ENCODE results near the gene PDE6A. TPM values are rescaled to one million over a fixed set of nuclear protein-coding genes. Genes with fewer than 3 reads are reported as not detected.

Gene PDE6A
- total RNA-seq, 2 donors from 2014 or later: not detected

DNA sequence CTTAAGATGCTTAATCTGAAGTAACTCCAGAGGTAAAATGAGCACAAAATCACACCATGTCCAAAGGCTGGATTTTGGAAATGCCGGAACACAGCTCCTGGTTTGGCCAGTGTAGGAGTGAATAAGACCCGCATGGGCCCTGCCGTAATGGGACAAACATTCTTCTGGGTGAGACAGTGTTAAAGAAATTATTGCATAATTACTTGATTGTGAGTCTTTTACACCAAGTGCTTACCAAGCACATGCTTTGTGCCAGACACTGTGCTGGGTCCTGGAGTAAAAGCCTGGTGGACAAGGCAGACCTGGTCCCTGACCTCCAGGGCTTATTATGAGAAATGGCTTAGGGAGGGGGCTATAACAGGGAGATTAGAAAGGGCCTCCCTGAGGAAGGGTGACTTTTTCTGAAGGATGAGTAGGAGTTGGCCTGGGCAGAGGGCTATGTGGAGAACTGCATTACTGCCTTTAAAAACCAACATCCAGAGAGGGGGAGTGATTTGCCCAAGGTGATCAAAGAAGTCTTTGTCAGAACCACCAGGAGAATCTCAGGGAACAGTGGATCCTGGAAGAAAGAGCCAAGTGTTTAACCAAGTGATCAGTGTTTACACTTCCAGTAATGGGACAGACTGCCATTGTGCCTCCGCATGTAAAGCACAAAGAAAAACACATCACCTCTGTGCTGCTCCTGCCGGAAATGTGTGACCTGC, 3.5 kb downstream of the PDE6A start:
- DNase-seq (no peak), ATAC-seq (no peak)
- WGBS, 2 donors: 67 to 86% methylated on average over 4 to 5 of the region's 5 CpGs
- Histone ChIP-seq H3K4me1 (peaks cover 21% of the 10 kb centered on the region), H3K36me3 (replicated peaks in 1 of 2; ENCODE audit: insufficient read depth in 1 of 2, low read depth in 2 of 2) (no peaks in the 10 kb centered on the region), H3K27me3 (no peaks in the 10 kb centered on the region), H3K9me3 (no peaks in the 10 kb centered on the region), H3K4me3 (no peak overlapping the region), H3K27ac (no peak overlapping the region)
- intact Hi-C loops (cut with DNase I): loop anchor here (10.0 kb wide), 1 partner anchor 54 kb away; no protein-coding TSS in a partner anchor
- TF ChIP-seq POLR2A (IDR thresholded peaks at IDR 0.05) (no peak), CTCF (IDR thresholded peaks at IDR 0.05) (no peak)

GRCh38 chr5:149940077-149940574, 4.5 kb downstream of the PDE6A start:
- H3K27ac ChIP-seq: peak overlapping the region in 1 of 4 donors; percentile 52

DNA sequence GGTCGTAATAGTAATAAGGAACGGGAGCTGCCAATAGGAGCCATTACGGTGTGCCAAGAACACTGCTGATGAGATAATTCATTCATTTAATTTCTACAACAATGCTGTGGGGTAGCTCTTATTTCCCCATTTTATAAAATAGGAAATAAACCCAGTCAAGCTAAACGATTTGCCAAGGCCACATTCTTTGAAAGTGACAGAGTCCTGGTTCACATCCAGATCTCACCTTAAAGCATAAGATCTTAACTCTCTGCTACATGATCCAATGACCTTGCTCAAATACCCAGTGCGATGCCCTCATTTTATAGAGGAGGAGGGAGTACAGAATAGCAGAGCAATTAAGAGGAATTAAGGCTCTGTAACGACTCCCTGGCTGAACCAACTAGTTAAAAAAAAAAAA, 5.0 kb downstream of the PDE6A start:
- WGBS, 2 donors: 35 to 41% methylated on average over 6 of the region's 6 CpGs
- peak; percentile 69 for ATAC-seq
- peak overlapping the region in 2 of 4 donors; percentile 26 to 52 for H3K27ac ChIP-seq

More at GRCh38 chr5:149940077-149940574, 4.5 kb downstream of the PDE6A start:
- ATAC-seq: no peak
- DNase-seq: no peak
- TF ChIP-seq POLR2A (IDR thresholded peaks at IDR 0.05) (no peak), CTCF (IDR thresholded peaks at IDR 0.05) (no peak)
- Histone ChIP-seq H3K4me1 (peaks cover 21% of the 10 kb centered on the region), H3K27me3 (no peaks in the 10 kb centered on the region), H3K36me3 (replicated peaks in 1 of 2; ENCODE audit: insufficient read depth in 1 of 2, low read depth in 2 of 2) (no peaks in the 10 kb centered on the region), H3K4me3 (no peak overlapping the region), H3K9me3 (no peaks in the 10 kb centered on the region)
- intact Hi-C loops (cut with DNase I): loop anchor here (10.0 kb wide), 1 partner anchor 55 kb away; no protein-coding TSS in a partner anchor
- 73 to 79% methylated on average over 9 of the region's 9 CpGs for WGBS, 2 donors

DNA sequence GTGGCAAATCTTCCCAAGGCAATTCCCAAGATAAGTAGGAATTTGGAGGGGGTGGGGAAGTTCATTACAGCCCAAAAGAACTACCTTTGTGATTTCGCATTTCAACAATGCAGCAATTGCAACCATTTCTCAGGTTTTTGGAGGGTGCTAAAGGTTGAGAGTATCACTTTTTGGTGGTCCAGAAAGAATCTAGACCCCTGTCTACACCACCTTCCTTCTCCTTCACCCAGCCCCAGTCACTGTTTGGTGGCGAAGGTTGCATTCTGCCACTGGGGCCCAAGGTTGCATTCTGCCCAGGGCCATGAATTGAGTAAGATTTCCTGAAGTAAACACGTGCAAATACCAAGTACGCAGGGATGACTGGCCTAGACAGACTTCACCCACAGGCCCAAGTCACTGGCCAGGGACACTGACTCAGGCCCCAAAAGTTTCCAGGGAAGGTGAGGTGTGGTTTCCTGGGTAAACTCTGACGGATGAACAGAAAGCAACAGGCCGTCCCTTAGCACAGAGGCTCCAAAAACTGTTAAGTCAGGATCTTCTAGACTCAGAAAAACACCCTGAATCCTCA, 5.7 kb downstream of the PDE6A start:
- intact Hi-C loops (cut with DNase I): no loop called here
- Histone ChIP-seq H3K27ac (peak overlapping the region in 2 of 4 donors; percentile 26 to 52), H3K4me1 (peaks cover 21% of the 10 kb centered on the region), H3K4me3 (no peak overlapping the region), H3K36me3 (replicated peaks in 1 of 2; ENCODE audit: insufficient read depth in 1 of 2, low read depth in 2 of 2) (no peaks in the 10 kb centered on the region), H3K27me3 (no peaks in the 10 kb centered on the region), H3K9me3 (no peaks in the 10 kb centered on the region)
- no peak for ATAC-seq
- WGBS, 2 donors: 74 to 79% methylated on average over 6 of the region's 6 CpGs
- no peak for DNase-seq
- no peak for TF ChIP-seq POLR2A (IDR thresholded peaks at IDR 0.05)
- TF ChIP-seq CTCF (IDR thresholded peaks at IDR 0.05): no peak

More for the DNA sequence above, 5.0 kb downstream of the PDE6A start:
- Histone ChIP-seq H3K9me3 (no peaks in the 10 kb centered on the region), H3K4me3 (no peak overlapping the region), H3K36me3 (replicated peaks in 1 of 2; ENCODE audit: insufficient read depth in 1 of 2, low read depth in 2 of 2) (no peaks in the 10 kb centered on the region), H3K4me1 (peaks cover 21% of the 10 kb centered on the region), H3K27me3 (no peaks in the 10 kb centered on the region)
- TF ChIP-seq CTCF (IDR thresholded peaks at IDR 0.05) (no peak), POLR2A (IDR thresholded peaks at IDR 0.05) (no peak)
- no peak for DNase-seq
- intact Hi-C loops (cut with DNase I): no loop called here
